ENCODE measurements around the gene SMAP2.

Gene SMAP2

GRCh38 chr1:40469327-40469726 lies 95.8 kb downstream of the SMAP2 start:
- Histone ChIP-seq H3K4me3 (ENCODE audit: low read depth, low read length) (no peak overlapping the region), H3K36me3 (peaks cover 8% of the 10 kb centered on the region), H3K9me3 (ENCODE audit: severe bottlenecking) (peaks cover 32% of the 10 kb centered on the region), H3K27me3 (ENCODE audit: insufficient read depth, low read depth, severe bottlenecking) (no peaks in the 10 kb centered on the region), H3K27ac (no peak overlapping the region)
- no peak for DNase-seq
- TF ChIP-seq CTCF (IDR thresholded peaks at IDR 0.05; ENCODE audit: low read depth, low read length), result no peak

Measured in WERI-Rb-1 (cell line).